Spleen (tissue), 11 donors: ENCODE data around the gene DIP2C. TPM values are rescaled to one million over a fixed set of nuclear protein-coding genes. Genes with fewer than 3 reads are reported as not detected.

Experiments
- DNase-seq: peaks from one replicate; pipeline ENCODE4 v3.0.0-alpha.2; 2020
- H3K27ac ChIP-seq, 8 donors: fragments of 200-600 bp; sonication (generic) in 7 of 8; 1 replicate in 4 of 8; 2 replicates in 4 of 8; pipeline versions ENCODE4 v1.5.0 to v1.8.0; 2016 to 2021; ENCODE audit warnings: inconsistent platforms in 4 of 8, mild to moderate bottlenecking in 4 of 8, moderate library complexity in 1 of 8
- H3K27me3 ChIP-seq, 7 donors: fragments of 200-600 bp; sonication (generic) in 6 of 7; replicated peaks in 1 of 7; 1 replicate in 4 of 7; 2 replicates in 3 of 7; pipeline versions ENCODE4 v1.5.0 to v1.8.0; 2016 to 2021; ENCODE audit warnings: inconsistent platforms in 3 of 7, mild to moderate bottlenecking in 1 of 7
- H3K36me3 ChIP-seq, 6 donors: fragments of 200-600 bp; sonication (generic) in 5 of 6; 1 replicate in 4 of 6; 2 replicates in 2 of 6; pipeline versions ENCODE4 v1.5.0 to v1.8.0; 2016 to 2021; ENCODE audit warnings: inconsistent platforms in 2 of 6
- H3K4me1 ChIP-seq, 6 donors: fragments of 200-600 bp; sonication (generic) in 5 of 6; 1 replicate in 3 of 6; 2 replicates in 3 of 6; pipeline versions ENCODE4 v1.5.0 to v1.8.0; 2016 to 2021; ENCODE audit warnings: inconsistent platforms in 3 of 6
- H3K4me3 ChIP-seq, 8 donors: fragments of 200-600 bp; sonication (generic) in 7 of 8; 1 replicate in 4 of 8; 2 replicates in 4 of 8; pipeline versions ENCODE4 v1.5.0 to v1.8.0; 2016 to 2021; ENCODE audit warnings: inconsistent platforms in 4 of 8, mild to moderate bottlenecking in 4 of 8, moderate library complexity in 2 of 8
- H3K9me3 ChIP-seq, 8 donors: fragments of 200-600 bp; sonication (generic) in 7 of 8; 1 replicate in 4 of 8; 2 replicates in 4 of 8; pipeline versions ENCODE4 v1.5.0 to v1.8.0; 2016 to 2021; ENCODE audit warnings: inconsistent platforms in 4 of 8
- POLR2A ChIP-seq, 3 donors: fragments of 450-650 bp; IDR thresholded peaks; one replicate each; pipeline ENCODE4 v1.5.1; 2017; ENCODE audit warnings: antibody characterized with exemption in 3 of 3, mild to moderate bottlenecking in 1 of 3
- POLR2AphosphoS5 ChIP-seq, 3 donors: sonication (generic); formaldehyde crosslinking; IDR thresholded peaks; one replicate each; pipeline ENCODE4 v1.5.1; 2017; ENCODE audit warnings: antibody characterized with exemption in 3 of 3
- WGBS, 5 donors: extraction: QIAGEN DNeasy Blood & Tissue Kit in 3 of 5; methylation state at CpG; one replicate each; pipeline versions ENCODE4 v1.1.5 to v1.1.7; 2013 to 2018; 5-methylcytosine and 5-hydroxymethylcytosine counted together
- intact Hi-C: fragments of 100-400 bp; cut with DNase I; formaldehyde crosslinking; loops from one replicate; pipeline ENCODE4 v1.15.0; 2023; ENCODE audit warnings: low total_unique reads
- polyA plus RNA-seq, 3 donors: library from polyadenylated mRNA; stranded (reverse); fragments of 200-250 nt; gene quantifications; one replicate each; pipeline ENCODE4 v1.2.1, GENCODE V29; 2013
- total RNA-seq, 7 donors: library from RNA; depleted of rRNA in 3 of 7; stranded (reverse); fragments of >200 nt in 3 of 7; fragmentation: NEBNext Ultra II Directional in 4 of 7; extraction: Animal tissue kit (Norgen Biotek cat#: 25700) in 4 of 7; gene quantifications; one replicate each; pipeline versions ENCODE4 v1.1.0 to v1.2.1, GENCODE V29; 2016 to 2021
- TF ChIP-seq, protein P1 (sequence below), 11 experiments: fragments of 200-600 bp in 7 of 11; fragments of 450-650 bp in 4 of 11; sonication (generic) in 4 of 11; IDR thresholded peaks in 8 of 11; conservative IDR thresholded peaks in 3 of 11; 1 replicate in 7 of 11; 2 replicates in 4 of 11; pipeline versions ENCODE4 v1.4.0 to v1.8.0; 2016 to 2021; ENCODE audit warnings: antibody characterized with exemption in 11 of 11, inconsistent platforms in 4 of 11, mild to moderate bottlenecking in 1 of 11
- donor health status: healthy with polysubstance abuse.
- donor health status: DM: no; HTN: no; CAD: no; lungs with moderate emphysema.
- donor health status: DM: no; HTN: no; CAD: no.
- donor health status: Bipolar disorder and iron deficiency.
- donor health status: healthy.
- donor health status: DM: no; HTN: no; CAD: no.
- donor health status: DM: yes; HTN: yes; CAD: no.

DIP2C gene
- total and polyA plus RNA-seq, 10 donors: 2.2 to 13.1 (median 9.0) TPM

DNA sequence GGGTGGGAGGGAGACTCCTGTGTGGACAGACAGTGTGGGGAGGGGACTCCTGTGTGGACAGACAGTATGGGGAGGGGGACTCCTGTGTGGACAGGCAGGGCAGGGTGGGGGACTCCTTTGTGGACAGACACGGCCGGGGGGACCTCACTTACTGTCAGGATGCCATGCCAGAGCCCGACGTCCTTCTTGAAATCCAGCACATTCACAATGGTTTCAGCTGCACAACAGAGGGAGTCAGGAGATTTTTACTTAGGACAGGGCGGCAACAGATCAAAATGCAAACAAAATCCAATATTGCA is 301.9 kb downstream of the DIP2C start:
- H3K9me3 ChIP-seq: no peaks in the 10 kb centered on the region
- intact Hi-C loops: no loop called here
- H3K27ac ChIP-seq: no peak overlapping the region
- TF ChIP-seq, protein P1, sequence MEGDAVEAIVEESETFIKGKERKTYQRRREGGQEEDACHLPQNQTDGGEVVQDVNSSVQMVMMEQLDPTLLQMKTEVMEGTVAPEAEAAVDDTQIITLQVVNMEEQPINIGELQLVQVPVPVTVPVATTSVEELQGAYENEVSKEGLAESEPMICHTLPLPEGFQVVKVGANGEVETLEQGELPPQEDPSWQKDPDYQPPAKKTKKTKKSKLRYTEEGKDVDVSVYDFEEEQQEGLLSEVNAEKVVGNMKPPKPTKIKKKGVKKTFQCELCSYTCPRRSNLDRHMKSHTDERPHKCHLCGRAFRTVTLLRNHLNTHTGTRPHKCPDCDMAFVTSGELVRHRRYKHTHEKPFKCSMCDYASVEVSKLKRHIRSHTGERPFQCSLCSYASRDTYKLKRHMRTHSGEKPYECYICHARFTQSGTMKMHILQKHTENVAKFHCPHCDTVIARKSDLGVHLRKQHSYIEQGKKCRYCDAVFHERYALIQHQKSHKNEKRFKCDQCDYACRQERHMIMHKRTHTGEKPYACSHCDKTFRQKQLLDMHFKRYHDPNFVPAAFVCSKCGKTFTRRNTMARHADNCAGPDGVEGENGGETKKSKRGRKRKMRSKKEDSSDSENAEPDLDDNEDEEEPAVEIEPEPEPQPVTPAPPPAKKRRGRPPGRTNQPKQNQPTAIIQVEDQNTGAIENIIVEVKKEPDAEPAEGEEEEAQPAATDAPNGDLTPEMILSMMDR (IDR thresholded peaks at IDR 0.05 in 8 of 11, conservative IDR thresholded peaks at IDR 0.05 in 3 of 11): no peak
- TF ChIP-seq POLR2A (IDR thresholded peaks at IDR 0.05) (no peak), POLR2AphosphoS5 (IDR thresholded peaks at IDR 0.05) (no peak)
- 81 to 91% (median 89%) methylated on average over 5 of the region's 5 CpGs for WGBS, 5 donors
- H3K36me3 ChIP-seq: peaks cover 0 to 69% (median 6%) of the 10 kb centered on the region in 6 donors
- H3K27me3 ChIP-seq: no peaks in the 10 kb centered on the region
- H3K4me3 ChIP-seq: no peak overlapping the region
- no peak for DNase-seq
- H3K4me1 ChIP-seq: peaks cover 0 to 10% (median 0%) of the 10 kb centered on the region in 6 donors

DNA sequence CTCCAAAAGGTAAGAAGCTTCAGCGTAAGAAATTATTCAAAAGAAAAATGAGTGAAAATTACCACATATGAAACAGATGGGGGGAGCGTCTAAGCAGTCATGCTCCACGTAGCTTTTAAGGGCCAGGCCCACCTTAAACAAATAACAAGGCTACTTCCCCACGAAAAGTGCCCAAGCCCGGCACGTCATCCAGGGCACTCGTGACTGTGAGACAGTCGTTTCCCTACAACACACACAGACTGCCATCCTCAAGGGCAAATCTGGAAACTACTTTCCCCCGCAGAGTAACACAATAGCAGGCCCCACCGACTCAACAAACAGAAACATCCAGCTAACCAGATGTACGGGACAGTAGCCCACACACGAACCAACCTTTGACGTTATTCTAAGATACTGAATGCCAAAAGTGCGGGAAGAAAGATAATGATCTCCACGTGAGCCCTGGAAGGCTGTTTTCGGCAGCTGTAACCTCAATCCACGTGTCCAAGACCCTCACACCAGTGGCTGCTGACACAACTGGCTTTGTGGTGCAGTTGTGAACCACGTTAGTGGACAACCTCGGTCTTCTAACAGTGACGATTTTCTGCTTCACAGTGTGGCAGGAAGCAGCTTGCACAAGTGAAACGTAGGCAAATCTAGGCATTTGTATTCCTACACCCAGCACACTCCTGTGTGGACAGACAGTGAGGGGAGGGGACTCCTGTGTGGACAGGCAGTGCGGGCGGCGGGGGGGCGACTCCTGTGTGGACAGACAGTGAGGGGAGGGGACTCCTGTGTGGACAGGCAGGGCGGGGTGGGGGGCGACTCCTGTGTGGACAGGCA is 302.5 kb downstream of the DIP2C start:
- H3K27ac ChIP-seq: no peak overlapping the region
- no peak for DNase-seq
- 81 to 86% (median 83%) methylated on average over 27 of the region's 27 CpGs for WGBS, 5 donors
- H3K4me3 ChIP-seq: no peak overlapping the region
- TF ChIP-seq, protein P1 (IDR thresholded peaks at IDR 0.05 in 8 of 11, conservative IDR thresholded peaks at IDR 0.05 in 3 of 11): no peak
- TF ChIP-seq POLR2A (IDR thresholded peaks at IDR 0.05) (no peak), POLR2AphosphoS5 (IDR thresholded peaks at IDR 0.05) (no peak)
- H3K36me3 ChIP-seq: peaks cover 0 to 74% (median 6%) of the 10 kb centered on the region in 6 donors
- intact Hi-C loops: no loop called here
- H3K4me1 ChIP-seq: peaks cover 0 to 10% (median 0%) of the 10 kb centered on the region in 6 donors
- H3K27me3 ChIP-seq: no peaks in the 10 kb centered on the region
- H3K9me3 ChIP-seq: no peaks in the 10 kb centered on the region

DNA sequence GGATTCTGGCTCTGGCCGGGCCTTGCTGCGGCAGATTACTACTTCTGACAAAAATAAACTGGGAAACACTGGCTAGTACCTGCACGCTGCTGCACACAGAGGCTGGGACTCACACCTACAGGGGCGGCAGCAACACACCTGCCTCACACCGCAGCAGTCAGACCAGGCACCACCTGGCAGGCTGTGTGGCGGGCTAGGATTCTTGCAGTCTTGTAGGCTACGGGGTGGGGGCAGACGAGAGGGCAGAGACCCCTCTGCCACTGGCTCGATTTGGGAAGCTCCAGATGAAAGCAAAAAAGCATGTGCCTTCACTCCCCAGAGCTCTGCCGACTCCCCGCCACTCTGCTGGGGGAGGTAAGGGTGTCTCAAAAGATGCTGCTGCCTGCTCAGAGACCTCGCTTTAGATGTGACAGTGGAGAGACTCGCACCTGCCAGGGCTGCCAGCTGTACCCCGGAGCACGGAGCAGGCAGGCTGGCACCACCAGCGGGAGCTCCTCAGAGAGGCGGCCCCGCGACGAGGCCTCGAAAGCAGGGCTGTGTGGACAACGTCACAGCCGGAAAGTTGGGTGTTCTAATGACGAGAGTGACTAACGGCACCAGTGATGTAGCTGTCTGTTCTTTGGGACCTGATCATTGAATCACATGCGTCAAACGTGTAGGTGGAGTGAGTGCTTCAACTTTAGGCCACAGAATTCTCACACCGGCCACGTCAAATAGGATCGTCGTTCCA is 303.7 kb downstream of the DIP2C start:
- Histone ChIP-seq H3K27me3 (no peaks in the 10 kb centered on the region), H3K4me1 (peaks cover 0 to 10% (median 0%) of the 10 kb centered on the region in 6 donors), H3K9me3 (no peaks in the 10 kb centered on the region), H3K36me3 (peaks cover 0 to 86% (median 9%) of the 10 kb centered on the region in 6 donors), H3K27ac (no peak overlapping the region), H3K4me3 (no peak overlapping the region)
- no peak for DNase-seq
- intact Hi-C loops: no loop called here
- TF ChIP-seq, protein P1 (IDR thresholded peaks at IDR 0.05 in 8 of 11, conservative IDR thresholded peaks at IDR 0.05 in 3 of 11): no peak
- no peak for TF ChIP-seq POLR2A (IDR thresholded peaks at IDR 0.05)
- no peak for TF ChIP-seq POLR2AphosphoS5 (IDR thresholded peaks at IDR 0.05)
- WGBS, 5 donors: 82 to 88% (median 87%) methylated on average over 31 of the region's 31 CpGs
